Motor neuron (in vitro differentiated cells): ENCODE data around the gene SLC2A1. TPM values are rescaled to one million over a fixed set of nuclear protein-coding genes. Genes with fewer than 3 reads are reported as not detected.
"Not testable (repeated sequence)": the region's sequence is repeated elsewhere in the genome, so short reads cannot be mapped to it uniquely, and the experiment has no call there.

Source experiments
- ATAC-seq, 8 experiments: fragments of 200-7000 bp; cut with Tn5 transposase; replicated peaks in 6 of 8; 2 replicates each; pipeline ENCODE4 v1.8.0; 2021; ENCODE audit warnings: mild to moderate bottlenecking in 8 of 8, moderate library complexity in 8 of 8
- H3K27ac ChIP-seq, 2 donors: fragments of 250-450 bp; sonication (Bioruptor Pico); 2 replicates each; pipeline ENCODE4 v1.9.0; 2021; ENCODE audit warnings: antibody characterized with exemption in 2 of 2, mild to moderate bottlenecking in 2 of 2, moderate library complexity in 1 of 2
- H3K4me1 ChIP-seq, 2 donors: fragments of 250-450 bp; sonication (Bioruptor Pico); replicated peaks in 1 of 2; 2 replicates each; pipeline ENCODE4 v1.6.1; 2021; ENCODE audit warnings: antibody characterized with exemption in 2 of 2, mild to moderate bottlenecking in 2 of 2, moderate library complexity in 1 of 2
- H3K4me3 ChIP-seq, 5 donors: fragments of 250-450 bp; sonication (Bioruptor Pico); 2 replicates each; pipeline ENCODE4 v1.9.0; 2021; ENCODE audit warnings: antibody characterized with exemption in 5 of 5, mild to moderate bottlenecking in 5 of 5, moderate library complexity in 4 of 5
- WGBS, 10 experiments: fragments of 450-650 bp; shearing (Covaris generic); methylation state at CpG; one replicate each; pipeline ENCODE4 v1.0.0; 2022; 5-methylcytosine and 5-hydroxymethylcytosine counted together
- in situ Hi-C, 9 experiments: fragments of 400-800 bp; cut with MboI; loops; one replicate each; pipeline ENCODE4 v1.15.0; 2021; ENCODE audit warnings: low sequenced_read_pairs in 9 of 9, low pct_unique_long_range_greater_than_20kb in 2 of 9; ENCODE audit not compliant: unreplicated experiment in 9 of 9
- total RNA-seq, 8 experiments: library from RNA; unstranded; fragments of 300-600 nt; gene quantifications; 2 replicates each; pipeline versions ENCODE4 v1.2.3 to v1.2.4, GENCODE V29; 2022

The SLC2A1 gene
- total RNA-seq, 8 experiments from 2014 or later, result 44.2 to 523 (median 315) TPM

DNA sequence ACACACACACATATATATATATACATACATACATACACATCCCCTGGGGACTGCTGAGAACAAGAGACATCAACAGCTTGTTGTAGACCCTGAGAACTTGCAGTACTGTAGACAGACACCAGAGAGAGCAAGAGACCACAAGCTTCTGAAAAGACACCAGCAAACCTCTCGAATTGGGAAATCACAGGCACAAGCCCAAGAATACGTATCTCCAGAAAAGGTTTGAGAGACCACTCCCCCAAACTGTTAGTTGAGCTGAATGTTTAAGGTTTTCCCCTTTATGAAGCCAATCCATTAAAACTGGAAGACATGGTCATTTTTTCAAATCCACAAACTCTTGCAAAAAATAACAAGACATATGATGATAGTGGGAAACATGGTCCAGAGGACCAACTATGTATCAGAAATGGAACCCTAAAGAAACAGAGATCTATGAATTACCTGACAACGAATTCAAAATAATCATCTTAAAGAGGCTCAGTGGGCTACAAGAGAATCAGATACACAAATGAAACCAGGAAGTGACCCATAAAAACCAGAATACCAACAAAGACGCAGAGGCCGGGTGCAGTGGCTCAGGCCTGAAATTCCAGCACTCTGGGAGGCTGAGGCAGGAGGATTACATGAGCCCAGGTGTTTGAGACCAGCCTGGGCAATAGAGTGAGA, 45.1 kb downstream of the SLC2A1 start:
- peak; percentile 36 to 90 (median 56) for ATAC-seq
- no peak overlapping the region for H3K27ac ChIP-seq
- H3K4me1 ChIP-seq, result no peaks in the 10 kb centered on the region
- 20 to 91% (median 55%) methylated on average over 2 to 5 of the region's 5 CpGs for WGBS, 10 experiments
- in situ Hi-C loops, result loop anchor here in 3 of 9 experiments (10.0 to 25.0 kb wide), 2 partner anchors 149 to 161 kb away; no protein-coding TSS in a partner anchor
- H3K4me3 ChIP-seq, result no peak overlapping the region

- H3K4me3 ChIP-seq, result no peak overlapping the region
- no peak overlapping the region for H3K27ac ChIP-seq
- in situ Hi-C loops, result loop anchor here in 3 of 9 experiments (10.0 to 25.0 kb wide), 2 partner anchors 151 to 164 kb away; no protein-coding TSS in a partner anchor
- peak in 1 of 8 experiments; percentile 9 for ATAC-seq
- H3K4me1 ChIP-seq, result no peaks in the 10 kb centered on the region
These were observed 47.7 kb downstream of the SLC2A1 start for GRCh38 chr1:42910985-42911384.

DNA sequence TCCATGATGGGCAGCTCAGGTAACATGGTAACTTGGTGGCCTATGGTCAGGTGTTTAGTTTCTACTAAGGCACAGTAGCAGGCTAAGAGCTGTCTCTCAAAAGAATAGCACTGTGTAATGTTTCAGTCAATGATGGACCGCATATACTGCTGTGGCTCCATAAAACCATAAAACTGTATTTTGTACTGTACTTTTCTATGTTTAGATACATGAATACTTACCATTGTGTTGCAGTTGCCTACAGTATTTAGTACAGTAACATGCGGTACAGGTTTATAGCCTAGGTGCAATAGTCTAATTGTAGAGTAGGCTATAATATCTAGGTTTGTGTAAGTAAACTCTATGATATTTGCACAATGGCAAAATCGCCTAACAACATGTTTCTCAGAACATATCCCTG, 50.6 kb downstream of the SLC2A1 start:
- no peak overlapping the region for H3K4me3 ChIP-seq
- H3K4me1 ChIP-seq, result no peaks in the 10 kb centered on the region
- no peak overlapping the region for H3K27ac ChIP-seq
- WGBS, 10 experiments, result 89 to 100% (median 96%) methylated on average over 1 to 3 of the region's 3 CpGs; no CpG with 5 or more reads in 2 of the 10 experiments
- no peak for ATAC-seq
- in situ Hi-C loops, result loop anchor here in 1 of 9 experiments (25.0 kb wide), 1 partner anchor 154 kb away; no protein-coding TSS in a partner anchor

- in situ Hi-C loops, result loop anchor here in 1 of 9 experiments (25.0 kb wide), 1 partner anchor 158 kb away; no protein-coding TSS in a partner anchor
- H3K4me3 ChIP-seq, result no peak overlapping the region
- peak in 2 of 8 experiments; percentile 54 to 60 for ATAC-seq
- no peaks in the 10 kb centered on the region for H3K4me1 ChIP-seq
- H3K27ac ChIP-seq, result no peak overlapping the region
- WGBS, 10 experiments, result 0 to 83% (median 75%) methylated on average over 1 of the region's 1 CpG; no CpG with 5 or more reads in 5 of the 10 experiments
These were observed 54.2 kb downstream of the SLC2A1 start for GRCh38 chr1:42904434-42904833.

- H3K27ac ChIP-seq, H3K4me1 ChIP-seq, H3K4me3 ChIP-seq, ATAC-seq: not testable (repeated sequence)
- in situ Hi-C loops, result loop anchor here in 1 of 9 experiments (25.0 kb wide), 1 partner anchor 162 kb away; no protein-coding TSS in a partner anchor
- 40 to 87% (median 71%) methylated on average over 1 to 3 of the region's 4 CpGs; no CpG with 5 or more reads in 7 of the 10 experiments for WGBS, 10 experiments
These were observed 58.7 kb downstream of the SLC2A1 start for GRCh38 chr1:42899960-42900359.

GRCh38 chr1:42891465-42892138, 67.1 kb downstream of the SLC2A1 start:
- ATAC-seq, result peak in 7 of 8 experiments; percentile 12 to 94 (median 53)
- no peak overlapping the region for H3K27ac ChIP-seq
- 41 to 54% (median 51%) methylated on average over 1 to 4 of the region's 5 CpGs; no CpG with 5 or more reads in 6 of the 10 experiments for WGBS, 10 experiments
- in situ Hi-C loops, result no loop called here
- no peak overlapping the region for H3K4me3 ChIP-seq
- peaks cover 0 to 3% of the 10 kb centered on the region in 2 donors for H3K4me1 ChIP-seq

- ATAC-seq, result no peak
- H3K4me1 ChIP-seq, result peaks cover 0 to 3% of the 10 kb centered on the region in 2 donors
- no peak overlapping the region for H3K4me3 ChIP-seq
- WGBS, 10 experiments, result 0 to 100% (median 83%) methylated on average over 1 to 4 of the region's 4 CpGs; no CpG with 5 or more reads in 1 of the 10 experiments
- H3K27ac ChIP-seq, result no peak overlapping the region
- in situ Hi-C loops, result no loop called here
These were observed 69.4 kb downstream of the SLC2A1 start for GRCh38 chr1:42889264-42889663.

DNA sequence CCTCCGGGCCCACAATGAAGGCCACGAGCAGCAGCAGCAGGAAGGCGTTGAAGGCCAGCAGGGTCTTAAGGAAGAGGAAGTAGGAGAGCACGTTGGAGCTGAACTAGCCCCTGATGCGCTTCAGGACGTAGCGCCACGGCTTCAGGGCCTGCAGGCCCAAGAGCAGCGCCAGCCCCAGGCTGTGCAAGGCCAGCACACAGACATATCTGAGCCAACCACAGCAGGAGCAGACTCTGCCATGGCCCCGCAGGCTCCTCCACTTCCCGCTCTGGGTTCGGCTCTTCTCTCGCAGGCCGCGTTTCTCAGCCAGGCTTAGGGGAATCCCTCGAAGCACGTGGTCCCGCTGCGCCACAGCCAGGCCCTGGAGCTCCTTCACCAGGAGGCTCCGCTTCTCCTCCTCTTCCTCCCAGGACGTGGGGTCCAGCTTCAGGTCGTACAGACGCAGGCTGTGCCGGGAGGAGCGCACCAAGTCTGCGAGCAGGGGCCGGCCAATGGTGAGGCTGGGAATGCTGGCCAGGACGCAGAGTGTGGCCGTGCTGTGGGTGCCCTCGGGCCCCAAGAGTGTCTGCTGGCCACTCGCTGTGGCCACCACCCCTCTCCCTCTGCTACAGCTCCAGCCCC, 70.5 kb downstream of the SLC2A1 start:
- ATAC-seq, result no peak
- WGBS, 10 experiments, result 80 to 89% (median 87%) methylated on average over 1 to 21 of the region's 31 CpGs; no CpG with 5 or more reads in 5 of the 10 experiments
- peaks cover 0 to 3% of the 10 kb centered on the region in 2 donors for H3K4me1 ChIP-seq
- in situ Hi-C loops, result no loop called here
- no peak overlapping the region for H3K4me3 ChIP-seq
- H3K27ac ChIP-seq, result no peak overlapping the region

DNA sequence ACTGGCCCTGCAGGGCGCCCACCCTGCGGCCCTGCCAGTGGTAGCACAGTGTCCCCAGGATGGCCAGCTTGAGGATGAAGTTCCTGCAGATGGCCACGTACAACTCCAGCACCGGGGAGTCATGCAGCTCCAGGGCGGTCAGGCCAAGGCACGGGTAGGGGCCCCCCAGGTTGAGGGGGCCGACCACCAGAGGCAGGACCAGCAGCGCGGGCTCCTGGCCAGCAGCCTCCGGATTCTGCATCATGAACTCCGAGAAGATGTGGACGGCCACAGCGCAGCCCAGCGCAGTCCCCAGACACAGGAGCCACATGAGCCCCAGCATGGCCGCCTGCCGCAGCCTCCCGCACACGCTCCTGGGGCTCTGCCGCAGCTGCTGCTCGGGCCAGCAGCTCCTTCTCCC, 71.3 kb downstream of the SLC2A1 start:
- H3K4me3 ChIP-seq, result no peak overlapping the region
- WGBS, 10 experiments, result 60 to 100% (median 89%) methylated on average over 1 to 14 of the region's 20 CpGs; no CpG with 5 or more reads in 5 of the 10 experiments
- ATAC-seq, result no peak
- H3K4me1 ChIP-seq, result peaks cover 0 to 3% of the 10 kb centered on the region in 2 donors
- in situ Hi-C loops, result no loop called here
- no peak overlapping the region for H3K27ac ChIP-seq

DNA sequence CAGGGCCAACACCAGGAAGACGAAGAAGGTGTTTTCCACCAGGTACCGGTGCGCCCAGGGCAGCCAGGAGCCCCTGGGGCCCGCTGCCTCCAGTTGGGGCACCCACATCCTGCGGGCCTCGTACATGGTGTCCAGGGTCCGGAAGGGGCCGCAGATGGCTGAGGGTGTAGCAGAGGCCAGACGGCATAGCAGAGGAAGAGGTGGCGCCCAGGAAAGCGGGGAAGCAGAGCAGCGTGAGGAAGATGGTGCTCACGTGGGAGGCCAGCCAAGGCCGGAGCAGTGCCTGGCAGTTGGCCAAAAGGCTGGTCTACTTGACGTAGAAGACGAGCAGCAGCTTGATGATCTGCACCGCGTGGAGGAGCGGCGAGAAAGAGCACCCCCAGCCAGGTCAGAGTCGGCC, 71.9 kb downstream of the SLC2A1 start:
- WGBS, 10 experiments, result 20 to 98% (median 92%) methylated on average over 1 to 17 of the region's 21 CpGs; no CpG with 5 or more reads in 4 of the 10 experiments
- Histone ChIP-seq H3K4me1 (peaks cover 0 to 3% of the 10 kb centered on the region in 2 donors), H3K4me3 (no peak overlapping the region), H3K27ac (no peak overlapping the region)
- in situ Hi-C loops, result no loop called here
- no peak for ATAC-seq

DNA sequence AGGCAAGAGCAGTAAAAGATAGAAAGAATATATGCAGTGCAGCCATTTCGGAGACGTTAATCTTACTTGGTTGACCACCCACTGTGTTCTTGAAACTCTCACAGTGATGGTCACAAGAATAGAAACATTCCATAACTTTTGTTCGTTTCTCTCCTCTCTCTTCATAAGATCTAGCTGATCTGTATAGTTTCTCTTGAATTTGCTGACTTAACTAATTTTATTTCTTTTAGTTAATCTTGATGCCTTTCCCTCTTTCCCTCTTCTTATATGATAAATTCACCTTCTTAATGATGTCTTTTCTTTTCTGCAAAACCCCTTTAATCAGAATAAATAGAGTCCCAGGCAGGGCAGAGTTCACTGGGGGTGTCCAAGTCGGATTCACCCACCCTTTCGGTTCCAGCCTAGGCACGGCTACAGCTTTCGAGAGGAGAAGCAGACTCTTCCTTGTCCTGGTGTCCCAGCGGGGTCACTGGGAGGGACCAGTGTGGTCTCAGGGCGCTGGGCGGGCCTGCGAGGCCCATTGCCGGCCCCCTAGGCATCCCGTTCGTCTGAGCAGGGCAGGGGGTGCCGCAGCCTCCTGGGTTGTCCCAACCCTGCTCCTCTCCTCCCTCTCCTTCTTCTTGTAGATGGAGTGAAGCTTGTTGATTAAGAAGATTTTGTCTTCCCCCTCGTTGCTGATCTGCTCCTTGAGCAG, 72.5 kb downstream of the SLC2A1 start:
- no peaks in the 10 kb centered on the region for H3K4me1 ChIP-seq
- no peak overlapping the region for H3K27ac ChIP-seq
- no peak for ATAC-seq
- no peak overlapping the region for H3K4me3 ChIP-seq
- in situ Hi-C loops, result no loop called here
- WGBS, 10 experiments, result 54 to 84% (median 75%) methylated on average over 2 to 16 of the region's 16 CpGs

DNA sequence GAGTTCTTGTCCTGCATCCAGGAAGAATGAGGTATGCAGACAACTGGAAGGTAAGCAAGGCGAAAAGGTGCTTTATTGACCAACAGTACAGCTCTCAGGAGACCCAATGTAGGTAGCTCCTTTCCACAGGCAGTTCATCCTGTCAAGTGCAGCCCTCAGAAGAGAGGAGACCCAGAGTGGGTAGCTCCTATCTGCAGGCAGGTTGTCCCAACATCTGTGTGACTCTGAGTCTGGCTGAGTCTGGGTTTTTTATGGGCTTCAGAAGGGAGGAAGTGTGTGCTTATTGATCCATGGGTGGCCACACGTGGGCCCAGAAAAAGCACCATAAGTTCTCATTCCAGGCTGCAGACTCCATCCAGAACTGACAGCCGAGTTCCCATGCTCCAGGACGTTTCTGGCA, 78.3 kb downstream of the SLC2A1 start:
- in situ Hi-C loops, result no loop called here
- ATAC-seq, result no peak
- 0 to 86% (median 63%) methylated on average over 1 to 4 of the region's 4 CpGs; no CpG with 5 or more reads in 2 of the 10 experiments for WGBS, 10 experiments
- no peak overlapping the region for H3K4me3 ChIP-seq
- H3K27ac ChIP-seq, result no peak overlapping the region
- no peaks in the 10 kb centered on the region for H3K4me1 ChIP-seq
